Retinal pigment epithelial cell (primary cell): Measurements from ENCODE around the gene NLRP1.

ENCODE experiments used
- DNase-seq: peaks from one replicate; pipeline ENCODE4 v3.0.0-alpha.2; 2010; ENCODE audit warnings: low read depth
- H3K4me3 ChIP-seq: 2 replicates; pipeline ENCODE4 v1.5.1; 2011; ENCODE audit warnings: mild to moderate bottlenecking, low read length, control low read depth, moderate library complexity
- TF ChIP-seq, protein P1 (sequence below): conservative IDR thresholded peaks from 2 replicates; pipeline ENCODE4 v1.5.1; 2011; ENCODE audit warnings: low read depth, low read length, control low read depth, inconsistent platforms

Gene NLRP1

GRCh38 chr17:5563456-5563855 lies 20.9 kb downstream of the NLRP1 start:
- no peak for DNase-seq
- H3K4me3 ChIP-seq, result no peak overlapping the region
- TF ChIP-seq, protein P1, sequence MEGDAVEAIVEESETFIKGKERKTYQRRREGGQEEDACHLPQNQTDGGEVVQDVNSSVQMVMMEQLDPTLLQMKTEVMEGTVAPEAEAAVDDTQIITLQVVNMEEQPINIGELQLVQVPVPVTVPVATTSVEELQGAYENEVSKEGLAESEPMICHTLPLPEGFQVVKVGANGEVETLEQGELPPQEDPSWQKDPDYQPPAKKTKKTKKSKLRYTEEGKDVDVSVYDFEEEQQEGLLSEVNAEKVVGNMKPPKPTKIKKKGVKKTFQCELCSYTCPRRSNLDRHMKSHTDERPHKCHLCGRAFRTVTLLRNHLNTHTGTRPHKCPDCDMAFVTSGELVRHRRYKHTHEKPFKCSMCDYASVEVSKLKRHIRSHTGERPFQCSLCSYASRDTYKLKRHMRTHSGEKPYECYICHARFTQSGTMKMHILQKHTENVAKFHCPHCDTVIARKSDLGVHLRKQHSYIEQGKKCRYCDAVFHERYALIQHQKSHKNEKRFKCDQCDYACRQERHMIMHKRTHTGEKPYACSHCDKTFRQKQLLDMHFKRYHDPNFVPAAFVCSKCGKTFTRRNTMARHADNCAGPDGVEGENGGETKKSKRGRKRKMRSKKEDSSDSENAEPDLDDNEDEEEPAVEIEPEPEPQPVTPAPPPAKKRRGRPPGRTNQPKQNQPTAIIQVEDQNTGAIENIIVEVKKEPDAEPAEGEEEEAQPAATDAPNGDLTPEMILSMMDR, result no peak

DNA sequence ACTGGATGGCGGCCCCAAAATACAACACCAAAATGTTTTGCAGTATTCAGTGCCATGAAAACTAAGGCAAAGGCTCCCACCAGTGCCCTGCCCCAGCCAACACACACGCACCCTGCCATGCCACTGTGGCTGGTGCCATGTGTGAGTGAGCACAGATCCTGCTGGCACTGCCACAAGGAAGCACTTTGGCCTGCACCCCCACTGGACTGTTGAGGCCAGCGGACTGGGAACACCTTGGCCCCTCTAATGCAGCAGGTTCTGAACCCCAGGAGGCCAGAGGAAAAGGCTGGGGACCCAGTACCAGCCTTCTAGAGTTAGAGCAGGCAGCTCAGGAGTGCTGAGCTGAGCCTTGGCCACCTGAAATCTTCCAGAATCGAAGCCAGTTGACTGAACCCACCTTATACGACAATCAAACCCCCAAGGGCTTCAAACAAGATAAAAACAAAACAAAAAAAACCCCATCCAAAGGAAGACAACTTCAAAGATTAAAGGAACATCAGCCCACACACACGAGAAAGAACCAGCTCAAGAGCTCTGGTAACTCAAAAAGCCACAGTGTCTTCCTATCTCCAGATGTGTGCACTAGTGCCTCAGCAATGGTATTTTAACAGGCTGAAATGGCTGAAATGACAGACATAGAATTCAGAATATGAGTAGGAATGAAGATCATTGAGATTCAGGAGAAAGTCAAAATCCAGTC lies 21.5 kb downstream of the NLRP1 start:
- TF ChIP-seq, protein P1, result no peak
- H3K4me3 ChIP-seq, result no peak overlapping the region
- DNase-seq, result no peak

GRCh38 chr17:5561736-5562571 lies 22.4 kb downstream of the NLRP1 start:
- TF ChIP-seq, protein P1, result no peak
- DNase-seq, result no peak
- H3K4me3 ChIP-seq, result no peak overlapping the region

GRCh38 chr17:5560361-5560988 lies 23.8 kb downstream of the NLRP1 start:
- no peak overlapping the region for H3K4me3 ChIP-seq
- DNase-seq, result no peak
- TF ChIP-seq, protein P1, result no peak

DNA sequence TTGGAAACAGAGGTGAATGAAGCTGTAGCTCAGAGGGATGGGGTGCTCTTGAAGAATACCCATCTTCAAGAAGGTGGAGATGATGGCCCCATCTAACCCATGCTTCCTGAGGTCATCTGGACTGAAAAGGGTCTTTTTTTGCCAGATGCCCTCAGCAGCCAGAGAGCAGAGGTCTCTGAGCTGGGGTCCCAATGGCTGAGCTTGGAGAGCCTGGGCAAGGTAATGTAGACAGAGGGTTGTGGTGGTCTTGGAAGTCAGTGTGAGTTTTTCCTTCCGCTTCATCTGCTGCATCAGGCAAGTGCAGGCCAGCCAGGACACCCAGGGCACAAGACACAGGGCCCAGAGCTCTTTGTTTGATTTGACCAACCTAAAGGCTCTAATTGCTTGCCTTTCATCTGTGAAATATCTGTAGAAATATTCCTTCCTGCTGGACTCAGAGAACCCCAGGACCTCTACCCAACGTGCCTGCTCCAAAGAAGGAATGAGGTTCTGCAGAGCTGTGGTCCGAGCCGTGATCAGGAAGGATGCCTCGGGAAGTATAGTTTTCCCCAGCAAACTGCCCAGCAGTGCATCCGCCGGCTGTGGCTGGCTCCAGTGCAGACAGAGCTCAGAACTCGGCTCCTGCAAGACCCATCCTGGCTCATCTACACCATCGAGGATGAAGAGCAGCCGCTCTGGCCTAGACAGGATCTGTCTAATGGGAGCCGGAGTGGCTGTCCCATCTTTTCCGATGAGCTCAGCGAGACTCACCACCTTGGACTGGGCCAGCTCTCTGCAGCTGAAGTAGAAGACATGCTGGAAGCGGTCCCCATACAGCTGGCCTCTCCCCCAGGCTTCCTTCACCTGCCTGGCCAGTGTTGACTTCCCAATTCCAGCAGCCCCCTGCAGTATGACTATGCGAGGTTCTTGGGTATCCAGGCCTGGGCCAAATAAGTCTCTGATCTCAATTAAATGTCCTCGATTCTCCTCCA lies 25.2 kb downstream of the NLRP1 start:
- TF ChIP-seq, protein P1, result no peak
- no peak overlapping the region for H3K4me3 ChIP-seq
- DNase-seq, result no peak

GRCh38 chr17:5557990-5558389 lies 26.3 kb downstream of the NLRP1 start:
- TF ChIP-seq, protein P1, result no peak
- no peak overlapping the region for H3K4me3 ChIP-seq
- no peak for DNase-seq
